Muscle layer of duodenum (tissue), 2 donors: ENCODE results near the gene ANP32A.

Experiments
- H3K27ac ChIP-seq: one replicate; pipeline ENCODE4 v1.7.0; 2013; ENCODE audit warnings: mild to moderate bottlenecking, low read length
- H3K27me3 ChIP-seq: one replicate; pipeline ENCODE4 v1.7.0; 2013; ENCODE audit warnings: low read depth, mild to moderate bottlenecking, control low read depth, low read length
- H3K36me3 ChIP-seq, 2 donors: one replicate each; pipeline ENCODE4 v1.7.0; 2013; ENCODE audit warnings: low read length in 2 of 2, control low read depth in 1 of 2, mild to moderate bottlenecking in 1 of 2; ENCODE audit not compliant: insufficient read depth in 2 of 2, control insufficient read depth in 1 of 2
- H3K4me1 ChIP-seq, 2 donors: one replicate each; pipeline ENCODE4 v1.7.0; 2013; ENCODE audit warnings: low read length in 2 of 2, mild to moderate bottlenecking in 2 of 2, control low read depth in 1 of 2, moderate library complexity in 1 of 2; ENCODE audit not compliant: insufficient read depth in 2 of 2, control insufficient read depth in 1 of 2
- H3K4me3 ChIP-seq, 2 donors: one replicate each; pipeline ENCODE4 v1.7.0; 2013; ENCODE audit warnings: low read length in 2 of 2, low read depth in 1 of 2, mild to moderate bottlenecking in 1 of 2
- H3K9me3 ChIP-seq, 2 donors: one replicate each; pipeline ENCODE4 v1.7.0; 2013; ENCODE audit warnings: low read length in 2 of 2, control low read depth in 1 of 2, mild to moderate bottlenecking in 1 of 2; ENCODE audit not compliant: control insufficient read depth in 1 of 2
- donor health status: healthy.

The ANP32A gene

GRCh38 chr15:68734881-68735280 is 85.8 kb downstream of the ANP32A start:
- Histone ChIP-seq H3K27me3 (no peaks in the 10 kb centered on the region), H3K4me1 (peaks cover 5 to 15% of the 10 kb centered on the region in 2 donors), H3K4me3 (no peak overlapping the region), H3K27ac (no peak overlapping the region), H3K9me3 (no peaks in the 10 kb centered on the region), H3K36me3 (no peaks in the 10 kb centered on the region)

GRCh38 chr15:68734352-68734751 is 86.3 kb downstream of the ANP32A start:
- no peak overlapping the region for H3K27ac ChIP-seq
- H3K27me3 ChIP-seq: no peaks in the 10 kb centered on the region
- no peaks in the 10 kb centered on the region for H3K9me3 ChIP-seq
- H3K4me3 ChIP-seq: no peak overlapping the region
- peaks cover 5 to 16% of the 10 kb centered on the region in 2 donors for H3K4me1 ChIP-seq
- no peaks in the 10 kb centered on the region for H3K36me3 ChIP-seq

- Histone ChIP-seq H3K9me3 (no peaks in the 10 kb centered on the region), H3K4me3 (peak overlapping the region in 1 of 2 donors; percentile 9), H3K4me1 (peaks cover 5 to 16% of the 10 kb centered on the region in 2 donors), H3K27me3 (no peaks in the 10 kb centered on the region), H3K36me3 (no peaks in the 10 kb centered on the region), H3K27ac (no peak overlapping the region)
Measured at GRCh38 chr15:68733666-68734065, 87.0 kb downstream of the ANP32A start.

- Histone ChIP-seq H3K4me1 (peaks cover 5 to 16% of the 10 kb centered on the region in 2 donors), H3K36me3 (no peaks in the 10 kb centered on the region), H3K9me3 (no peaks in the 10 kb centered on the region), H3K27ac (no peak overlapping the region), H3K4me3 (no peak overlapping the region), H3K27me3 (no peaks in the 10 kb centered on the region)
Measured at GRCh38 chr15:68732451-68732850, 88.2 kb downstream of the ANP32A start.

- Histone ChIP-seq H3K27ac (no peak overlapping the region), H3K27me3 (no peaks in the 10 kb centered on the region), H3K36me3 (no peaks in the 10 kb centered on the region), H3K4me3 (no peak overlapping the region), H3K4me1 (peaks cover 5 to 21% of the 10 kb centered on the region in 2 donors), H3K9me3 (no peaks in the 10 kb centered on the region)
Measured at GRCh38 chr15:68730976-68731897, 89.5 kb downstream of the ANP32A start.

- Histone ChIP-seq H3K36me3 (no peaks in the 10 kb centered on the region), H3K27me3 (no peaks in the 10 kb centered on the region), H3K9me3 (no peaks in the 10 kb centered on the region), H3K27ac (no peak overlapping the region), H3K4me1 (peaks cover 5 to 24% of the 10 kb centered on the region in 2 donors), H3K4me3 (no peak overlapping the region)
Measured at GRCh38 chr15:68730471-68730919, 90.2 kb downstream of the ANP32A start.

- no peak overlapping the region for H3K27ac ChIP-seq
Measured at GRCh38 chr15:68729789-68730411, 90.8 kb downstream of the ANP32A start.

More at GRCh38 chr15:68729789-68730411, 90.8 kb downstream of the ANP32A start:
- no peak overlapping the region for H3K4me3 ChIP-seq
- H3K36me3 ChIP-seq: no peaks in the 10 kb centered on the region
- peaks cover 5 to 24% of the 10 kb centered on the region in 2 donors for H3K4me1 ChIP-seq
- H3K27me3 ChIP-seq: no peaks in the 10 kb centered on the region
- no peaks in the 10 kb centered on the region for H3K9me3 ChIP-seq
